HG02938 (cell line): ENCODE results near the gene STRN3.
"Not testable (repeated sequence)": the region's sequence is repeated elsewhere in the genome, so short reads cannot be mapped to it uniquely, and the experiment has no call there.

Source experiments
- ATAC-seq: cut with Tn5 transposase; IDR thresholded peaks from one replicate; pipeline ENCODE4 v1.9.1; 2021; ENCODE audit warnings: mild to moderate bottlenecking, moderate library complexity; ENCODE audit not compliant: unreplicated experiment

STRN3 gene

GRCh38 chr14:30972882-30973582, 53.1 kb downstream of the STRN3 start:
- ATAC-seq: no peak

- ATAC-seq: not testable (repeated sequence)
Measured at GRCh38 chr14:30972036-30972732, 54.0 kb downstream of the STRN3 start.

- ATAC-seq: no peak
Measured at GRCh38 chr14:30971586-30971985, 54.6 kb downstream of the STRN3 start.

- not testable (repeated sequence) for ATAC-seq
Measured at GRCh38 chr14:30969796-30970195, 56.4 kb downstream of the STRN3 start.

- not testable (repeated sequence) for ATAC-seq
Measured at GRCh38 chr14:30967364-30968098, 58.6 kb downstream of the STRN3 start.

- ATAC-seq: no peak
Measured at GRCh38 chr14:30966415-30967363, 59.5 kb downstream of the STRN3 start.

GRCh38 chr14:30965861-30966260, 60.3 kb downstream of the STRN3 start:
- not testable (repeated sequence) for ATAC-seq

- ATAC-seq: not testable (repeated sequence)
Measured at GRCh38 chr14:30962537-30962936, 63.6 kb downstream of the STRN3 start.

- no peak for ATAC-seq
Measured at GRCh38 chr14:30961330-30961729, 64.8 kb downstream of the STRN3 start.

GRCh38 chr14:30960216-30960615, 66.0 kb downstream of the STRN3 start:
- ATAC-seq: no peak

- ATAC-seq: no peak
Measured at GRCh38 chr14:30958555-30959407, 67.4 kb downstream of the STRN3 start.

- no peak for ATAC-seq
Measured at GRCh38 chr14:30957813-30958370, 68.3 kb downstream of the STRN3 start.

GRCh38 chr14:30949651-30950050, 76.5 kb downstream of the STRN3 start:
- no peak for ATAC-seq

- no peak for ATAC-seq
Measured at GRCh38 chr14:30943694-30944093, 82.5 kb downstream of the STRN3 start.

GRCh38 chr14:30940886-30941285, 85.3 kb downstream of the STRN3 start:
- no peak for ATAC-seq

- ATAC-seq: no peak
Measured at GRCh38 chr14:30938617-30939016, 87.6 kb downstream of the STRN3 start.

- no peak for ATAC-seq
Measured at GRCh38 chr14:30935445-30935844, 90.7 kb downstream of the STRN3 start.

GRCh38 chr14:30933937-30934336, 92.2 kb downstream of the STRN3 start:
- not testable (repeated sequence) for ATAC-seq

- peak; percentile 54 for ATAC-seq
Measured at GRCh38 chr14:30928462-30928861, 97.7 kb downstream of the STRN3 start.
